ENCODE measurements around the gene ABHD12.

The ABHD12 gene

DNA sequence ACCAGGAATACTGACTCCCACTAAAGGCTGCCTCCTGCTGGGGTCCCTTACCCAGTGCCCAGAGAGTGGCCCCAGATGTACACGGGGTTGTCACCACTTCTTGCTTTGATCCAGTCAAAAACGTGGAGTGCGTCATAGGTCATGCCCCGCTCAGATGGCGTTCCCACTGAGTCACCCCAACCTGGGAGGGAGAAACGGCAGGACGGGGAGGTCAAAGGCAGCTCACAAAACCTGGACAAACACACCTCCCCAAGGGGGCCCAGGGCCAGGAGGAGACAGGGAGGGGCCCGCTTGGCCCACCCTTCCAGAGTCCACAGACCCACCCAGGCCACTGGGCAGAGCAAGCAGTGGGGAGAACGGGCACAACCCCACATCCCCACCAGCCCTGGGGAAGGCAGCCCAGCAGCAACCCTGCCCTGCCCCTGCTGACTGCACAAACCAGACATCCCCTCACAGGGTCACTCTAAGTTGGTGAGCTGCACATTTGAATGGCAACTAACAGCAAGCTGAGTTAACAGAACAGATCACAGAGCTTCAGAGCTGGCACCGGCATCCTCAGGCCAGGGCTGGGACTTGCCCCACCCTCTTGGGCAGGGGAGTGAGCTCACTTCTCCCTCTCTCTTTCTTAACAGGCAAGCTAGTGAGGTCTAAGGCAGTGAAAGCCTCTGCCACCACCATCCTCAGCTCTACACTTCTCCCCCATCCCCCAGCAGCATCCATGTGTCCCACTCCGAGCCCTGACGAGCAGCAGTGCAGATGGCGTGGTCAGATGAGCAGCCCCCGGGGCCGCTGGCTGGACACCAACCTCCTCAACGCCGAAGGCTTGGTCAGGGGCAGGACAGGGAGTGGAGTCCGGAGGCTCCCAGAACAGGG, 81.0 kb downstream of the ABHD12 start:
- Histone ChIP-seq H3K4me1 (ENCODE audit: control insufficient read depth in 2 of 2, insufficient read depth in 2 of 2, low read length in 2 of 2) (peaks cover 32 to 42% of the 10 kb centered on the region in 2 donors), H3K4me3 (ENCODE audit: low read length in 2 of 2) (peak overlapping the region; percentile 35 to 56), H3K27me3 (ENCODE audit: control insufficient read depth in 2 of 2, insufficient read depth in 2 of 2, low read length in 2 of 2) (no peaks in the 10 kb centered on the region), H3K9me3 (ENCODE audit: control insufficient read depth in 2 of 2, low read length in 2 of 2) (no peaks in the 10 kb centered on the region), H3K9ac (ENCODE audit: low read depth in 1 of 2, low read length in 2 of 2) (peak overlapping the region; percentile 47 to 76), H3K27ac (ENCODE audit: low read depth in 2 of 2, low read length in 2 of 2) (peak overlapping the region; percentile 92 to 96), H3K36me3 (ENCODE audit: control insufficient read depth in 2 of 2, insufficient read depth in 2 of 2, low read length in 2 of 2) (peaks cover 0 to 2% of the 10 kb centered on the region in 2 donors)

DNA sequence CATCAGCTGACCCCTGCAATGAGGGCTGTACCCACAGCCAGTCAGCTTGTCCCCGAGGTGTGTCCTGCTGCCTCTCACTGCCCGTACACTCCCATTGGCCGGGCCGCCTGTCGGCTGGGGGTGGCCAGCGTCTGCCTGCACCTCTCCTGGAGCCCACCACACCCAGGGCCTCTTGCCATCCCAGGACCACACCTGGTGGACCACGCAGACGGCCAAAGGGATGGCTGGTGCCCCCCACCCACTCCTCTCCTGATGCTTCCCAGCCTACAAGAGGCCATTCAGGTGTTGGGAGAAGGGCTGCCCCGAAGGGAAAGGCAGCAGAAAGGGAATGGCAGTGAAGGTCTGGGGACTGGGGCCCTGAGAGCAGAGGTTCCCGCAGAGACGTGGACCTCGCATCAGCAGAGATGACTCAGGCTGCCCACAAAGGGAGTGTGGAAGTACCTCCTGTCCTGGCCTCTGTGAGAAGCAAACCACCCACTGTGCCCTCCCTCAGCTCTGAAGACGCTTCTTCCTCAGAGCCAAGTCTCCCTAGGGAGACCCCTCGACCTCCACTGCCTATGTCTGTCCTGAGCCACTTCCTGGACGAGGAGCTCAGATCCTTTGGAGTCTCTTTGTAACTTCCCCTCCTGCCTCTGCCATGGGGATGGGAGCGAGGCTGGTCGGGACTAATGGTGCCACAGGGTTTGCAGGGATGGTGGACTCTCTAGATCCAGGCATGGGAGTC, 81.8 kb downstream of the ABHD12 start:
- no peaks in the 10 kb centered on the region for H3K27me3 ChIP-seq (ENCODE audit: control insufficient read depth in 2 of 2, insufficient read depth in 2 of 2, low read length in 2 of 2)
- peaks cover 32 to 42% of the 10 kb centered on the region in 2 donors for H3K4me1 ChIP-seq (ENCODE audit: control insufficient read depth in 2 of 2, insufficient read depth in 2 of 2, low read length in 2 of 2)
- H3K27ac ChIP-seq (ENCODE audit: low read depth in 2 of 2, low read length in 2 of 2): peak overlapping the region; percentile 92 to 96
- H3K9ac ChIP-seq (ENCODE audit: low read depth in 1 of 2, low read length in 2 of 2): peak overlapping the region; percentile 41 to 76
- no peaks in the 10 kb centered on the region for H3K9me3 ChIP-seq (ENCODE audit: control insufficient read depth in 2 of 2, low read length in 2 of 2)
- peak overlapping the region; percentile 20 to 56 for H3K4me3 ChIP-seq (ENCODE audit: low read length in 2 of 2)
- peaks cover 0 to 2% of the 10 kb centered on the region in 2 donors for H3K36me3 ChIP-seq (ENCODE audit: control insufficient read depth in 2 of 2, insufficient read depth in 2 of 2, low read length in 2 of 2)

GRCh38 chr20:25308083-25308491, 82.5 kb downstream of the ABHD12 start:
- Histone ChIP-seq H3K27me3 (ENCODE audit: control insufficient read depth in 2 of 2, insufficient read depth in 2 of 2, low read length in 2 of 2) (no peaks in the 10 kb centered on the region), H3K9ac (ENCODE audit: low read depth in 1 of 2, low read length in 2 of 2) (no peak overlapping the region), H3K36me3 (ENCODE audit: control insufficient read depth in 2 of 2, insufficient read depth in 2 of 2, low read length in 2 of 2) (peaks cover 0 to 8% of the 10 kb centered on the region in 2 donors), H3K4me1 (ENCODE audit: control insufficient read depth in 2 of 2, insufficient read depth in 2 of 2, low read length in 2 of 2) (peaks cover 32 to 42% of the 10 kb centered on the region in 2 donors), H3K9me3 (ENCODE audit: control insufficient read depth in 2 of 2, low read length in 2 of 2) (no peaks in the 10 kb centered on the region), H3K27ac (ENCODE audit: low read depth in 2 of 2, low read length in 2 of 2) (peak overlapping the region in 1 of 2 donors; percentile 96), H3K4me3 (ENCODE audit: low read length in 2 of 2) (no peak overlapping the region)

- Histone ChIP-seq H3K27me3 (ENCODE audit: control insufficient read depth in 2 of 2, insufficient read depth in 2 of 2, low read length in 2 of 2) (no peaks in the 10 kb centered on the region), H3K4me1 (ENCODE audit: control insufficient read depth in 2 of 2, insufficient read depth in 2 of 2, low read length in 2 of 2) (peaks cover 32 to 42% of the 10 kb centered on the region in 2 donors), H3K9me3 (ENCODE audit: control insufficient read depth in 2 of 2, low read length in 2 of 2) (no peaks in the 10 kb centered on the region), H3K36me3 (ENCODE audit: control insufficient read depth in 2 of 2, insufficient read depth in 2 of 2, low read length in 2 of 2) (peaks cover 7 to 10% of the 10 kb centered on the region in 2 donors), H3K4me3 (ENCODE audit: low read length in 2 of 2) (no peak overlapping the region), H3K27ac (ENCODE audit: low read depth in 2 of 2, low read length in 2 of 2) (no peak overlapping the region), H3K9ac (ENCODE audit: low read depth in 1 of 2, low read length in 2 of 2) (no peak overlapping the region)
These were observed 83.4 kb downstream of the ABHD12 start for GRCh38 chr20:25306991-25307903.

GRCh38 chr20:25304025-25304549, 86.5 kb downstream of the ABHD12 start:
- no peak overlapping the region for H3K27ac ChIP-seq (ENCODE audit: low read depth in 2 of 2, low read length in 2 of 2)
- no peaks in the 10 kb centered on the region for H3K9me3 ChIP-seq (ENCODE audit: control insufficient read depth in 2 of 2, low read length in 2 of 2)
- peaks cover 14 to 20% of the 10 kb centered on the region in 2 donors for H3K36me3 ChIP-seq (ENCODE audit: control insufficient read depth in 2 of 2, insufficient read depth in 2 of 2, low read length in 2 of 2)
- no peak overlapping the region for H3K9ac ChIP-seq (ENCODE audit: low read depth in 1 of 2, low read length in 2 of 2)
- H3K4me1 ChIP-seq (ENCODE audit: control insufficient read depth in 2 of 2, insufficient read depth in 2 of 2, low read length in 2 of 2): peaks cover 7 to 18% of the 10 kb centered on the region in 2 donors
- no peaks in the 10 kb centered on the region for H3K27me3 ChIP-seq (ENCODE audit: control insufficient read depth in 2 of 2, insufficient read depth in 2 of 2, low read length in 2 of 2)
- H3K4me3 ChIP-seq (ENCODE audit: low read length in 2 of 2): no peak overlapping the region

- Histone ChIP-seq H3K9me3 (ENCODE audit: control insufficient read depth in 2 of 2, low read length in 2 of 2) (no peaks in the 10 kb centered on the region), H3K36me3 (ENCODE audit: control insufficient read depth in 2 of 2, insufficient read depth in 2 of 2, low read length in 2 of 2) (peaks cover 19 to 23% of the 10 kb centered on the region in 2 donors), H3K4me3 (ENCODE audit: low read length in 2 of 2) (no peak overlapping the region), H3K27me3 (ENCODE audit: control insufficient read depth in 2 of 2, insufficient read depth in 2 of 2, low read length in 2 of 2) (no peaks in the 10 kb centered on the region), H3K27ac (ENCODE audit: low read depth in 2 of 2, low read length in 2 of 2) (no peak overlapping the region), H3K4me1 (ENCODE audit: control insufficient read depth in 2 of 2, insufficient read depth in 2 of 2, low read length in 2 of 2) (peaks cover under 1 to 12% of the 10 kb centered on the region in 2 donors), H3K9ac (ENCODE audit: low read depth in 1 of 2, low read length in 2 of 2) (no peak overlapping the region)
These were observed 87.2 kb downstream of the ABHD12 start for GRCh38 chr20:25303292-25304024.

DNA sequence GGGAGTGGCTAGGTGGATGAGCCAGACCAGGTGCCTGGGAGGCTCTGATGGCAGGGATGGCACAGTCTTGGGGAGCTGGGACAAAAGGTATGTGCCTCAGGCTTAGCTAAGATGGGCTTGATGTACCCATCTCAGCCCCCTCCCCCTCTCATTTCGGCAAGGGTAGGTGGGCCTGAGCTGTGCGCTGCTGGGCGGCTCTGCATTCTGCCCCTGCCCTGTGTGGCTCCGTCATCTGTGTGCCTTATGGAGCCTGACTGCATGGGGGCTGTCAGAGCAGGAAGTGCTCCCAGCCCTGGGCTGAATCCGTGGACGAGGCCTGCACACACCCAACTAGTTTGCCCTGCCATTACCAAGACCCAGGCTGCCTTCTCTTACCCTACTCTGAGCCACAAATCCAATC, 88.0 kb downstream of the ABHD12 start:
- no peaks in the 10 kb centered on the region for H3K27me3 ChIP-seq (ENCODE audit: control insufficient read depth in 2 of 2, insufficient read depth in 2 of 2, low read length in 2 of 2)
- H3K4me3 ChIP-seq (ENCODE audit: low read length in 2 of 2): no peak overlapping the region
- no peaks in the 10 kb centered on the region for H3K9me3 ChIP-seq (ENCODE audit: control insufficient read depth in 2 of 2, low read length in 2 of 2)
- H3K9ac ChIP-seq (ENCODE audit: low read depth in 1 of 2, low read length in 2 of 2): no peak overlapping the region
- no peak overlapping the region for H3K27ac ChIP-seq (ENCODE audit: low read depth in 2 of 2, low read length in 2 of 2)
- peaks cover 0 to 6% of the 10 kb centered on the region in 2 donors for H3K4me1 ChIP-seq (ENCODE audit: control insufficient read depth in 2 of 2, insufficient read depth in 2 of 2, low read length in 2 of 2)
- H3K36me3 ChIP-seq (ENCODE audit: control insufficient read depth in 2 of 2, insufficient read depth in 2 of 2, low read length in 2 of 2): peaks cover 23 to 27% of the 10 kb centered on the region in 2 donors

DNA sequence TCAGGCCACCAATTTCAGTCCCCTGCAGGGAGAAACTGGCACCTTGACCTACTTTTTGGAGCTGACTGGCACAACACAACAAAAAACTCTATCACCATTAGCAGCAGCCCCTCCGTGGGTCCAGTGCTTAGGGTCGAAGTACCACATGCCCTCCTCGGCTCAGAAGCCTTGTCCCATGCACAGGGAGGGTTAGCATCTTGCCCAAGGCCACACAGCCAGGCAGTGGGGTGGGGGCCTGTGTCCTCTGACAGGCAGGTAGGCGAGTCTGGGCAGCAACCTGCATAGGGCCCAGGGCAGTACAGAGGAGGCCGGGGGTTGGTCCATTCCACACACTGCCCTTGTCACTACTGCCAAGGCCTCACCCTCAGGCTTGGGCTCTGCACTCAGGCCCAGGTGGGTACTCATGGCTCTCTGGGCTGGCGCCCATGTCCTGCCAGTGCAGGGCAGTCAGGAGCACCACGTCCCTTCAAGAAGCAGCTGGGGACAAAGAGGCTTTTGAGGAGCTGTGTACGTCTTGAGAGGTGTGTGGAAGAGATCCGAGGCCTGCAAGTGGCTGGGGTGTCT, 89.2 kb downstream of the ABHD12 start:
- no peak overlapping the region for H3K27ac ChIP-seq (ENCODE audit: low read depth in 2 of 2, low read length in 2 of 2)
- H3K9me3 ChIP-seq (ENCODE audit: control insufficient read depth in 2 of 2, low read length in 2 of 2): no peaks in the 10 kb centered on the region
- H3K9ac ChIP-seq (ENCODE audit: low read depth in 1 of 2, low read length in 2 of 2): no peak overlapping the region
- peaks cover 31 to 38% of the 10 kb centered on the region in 2 donors for H3K36me3 ChIP-seq (ENCODE audit: control insufficient read depth in 2 of 2, insufficient read depth in 2 of 2, low read length in 2 of 2)
- H3K27me3 ChIP-seq (ENCODE audit: control insufficient read depth in 2 of 2, insufficient read depth in 2 of 2, low read length in 2 of 2): no peaks in the 10 kb centered on the region
- H3K4me1 ChIP-seq (ENCODE audit: control insufficient read depth in 2 of 2, insufficient read depth in 2 of 2, low read length in 2 of 2): peaks cover 2 to 6% of the 10 kb centered on the region in 2 donors
- no peak overlapping the region for H3K4me3 ChIP-seq (ENCODE audit: low read length in 2 of 2)
